ENCODE measurements around the gene PTAFR. TPM values are rescaled to one million over a fixed set of nuclear protein-coding genes. Genes with fewer than 3 reads are reported as not detected.
A peak's percentile ranks its signal among the peaks of the same experiment; 100 is the strongest.

Gene PTAFR
- total and polyA plus RNA-seq, 2 of the 4 experiments (the other 2 are of a cell fraction): 0.17 to 0.18 TPM

DNA sequence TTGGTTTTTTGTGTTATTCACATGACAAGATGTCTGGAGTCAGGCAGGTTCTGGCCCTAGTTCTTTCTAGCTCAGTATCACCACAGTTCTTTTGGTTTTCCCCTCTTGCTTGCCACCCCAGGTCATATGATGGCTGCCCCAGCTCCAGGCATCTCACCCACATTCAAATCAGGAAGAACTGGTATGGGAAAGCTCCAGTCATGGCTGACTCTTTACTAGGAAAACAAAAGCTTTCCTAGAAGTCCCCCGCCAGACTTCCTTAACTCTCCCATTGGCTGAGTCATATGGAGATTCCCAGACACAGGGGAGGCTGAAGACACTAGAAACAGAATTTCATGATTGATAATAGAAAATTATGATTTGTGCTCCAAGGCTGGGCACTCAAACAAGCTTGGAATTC lies 65.9 kb downstream of the PTAFR start:
- intact Hi-C loops (cut with micrococcal nuclease) (no loop called here), dilution Hi-C loops (cut with HindIII; ENCODE audit: low sequenced_read_pairs, unreplicated experiment) (no loop called here), in situ Hi-C loops (cut with MboI; ENCODE audit: low sequenced_read_pairs) (no loop called here)
- Histone ChIP-seq H4K91ac (ENCODE audit: insufficient read depth, low read depth, low read length) (no peak overlapping the region), H4K20me1 (ENCODE audit: insufficient read depth, low read length) (no peaks in the 10 kb centered on the region), H3K36me3 (ENCODE audit: control insufficient read depth, insufficient read depth, low read length) (no peaks in the 10 kb centered on the region), H3K18ac (ENCODE audit: low read depth, low read length) (no peak overlapping the region), H3K4me3 (ENCODE audit: insufficient read depth, low read depth, low read length) (no peak overlapping the region), H2BK15ac (ENCODE audit: low read depth, low read length) (peak overlapping the region; percentile 29; the same call in 1 of the 3 replicates), H3K9ac (ENCODE audit: low read depth, low read length) (no peak overlapping the region), H3K79me1 (ENCODE audit: low read depth in 1 of 2, low read length in 2 of 2) (no peaks in the 10 kb centered on the region), H3K4me2 (ENCODE audit: low read depth, low read length) (no peak overlapping the region), H2AK9ac (replicated peaks; ENCODE audit: low read depth, low read length, poor library complexity) (no peak overlapping the region), H3K4me1 (ENCODE audit: control insufficient read depth, insufficient read depth, low read length) (peaks cover 5% of the 10 kb centered on the region; the same call in 1 of the 2 replicates), H2BK5ac (ENCODE audit: low read depth, low read length, poor library complexity, severe bottlenecking) (no peak overlapping the region), H3K4ac (ENCODE audit: low read depth, low read length) (peak overlapping the region; percentile 64; the same call in 1 of the 2 replicates), H3K27ac (ENCODE audit: insufficient read depth, low read length) (no peak overlapping the region), H4K8ac (ENCODE audit: low read depth in 2 of 2, low read length in 2 of 2) (peak overlapping the region; percentile 31 to 71; a peak in 2 of 4 replicates), H3K23ac (ENCODE audit: low read depth, low read length) (0 out of 2 replicates have a peak overlapping the region, but pooled peaks have one; percentile 46), H3K14ac (replicated peaks; ENCODE audit: low read depth, low read length) (peak overlapping the region; percentile 76; the same call in 1 of the 2 replicates), H2AFZ (replicated peaks; ENCODE audit: low read length, poor library complexity) (peak overlapping the region; percentile 75), H2BK20ac (ENCODE audit: low read depth, low read length) (peak overlapping the region; percentile 80), H3K56ac (ENCODE audit: extremely low read depth, insufficient read depth, low read length) (no peak overlapping the region), H3K27me3 (ENCODE audit: control insufficient read depth, insufficient read depth, low read length) (no peaks in the 10 kb centered on the region), H2BK120ac (ENCODE audit: low read depth, low read length) (peak overlapping the region; percentile 29; the same call in 1 of the 2 replicates), H3K9me1 (ENCODE audit: insufficient read depth, low read length) (peaks cover 3% of the 10 kb centered on the region), H4K5ac (ENCODE audit: low read depth, low read length) (no peak overlapping the region), H2AK5ac (ENCODE audit: low read depth, low read length) (peak overlapping the region; percentile 53), H3K9me3 (ENCODE audit: control insufficient read depth, insufficient read depth, low read length) (no peaks in the 10 kb centered on the region)
- no CpG with 5 or more reads among the region's 1 CpG for WGBS, 2 experiments (ENCODE audit: extremely low coverage in 2 of 2, insufficient read length in 1 of 2)
- POLR2A ChIA-PET (ENCODE audit: unreplicated experiment): no interaction called here
- DNase-seq: peak; percentile 58
- BruUV-seq (replicated peaks): no TSS peak
- TF ChIP-seq CEBPB (IDR thresholded peaks at IDR 0.05; ENCODE audit: low read depth, low read length): no peak
- no peak for TF ChIP-seq MAZ (IDR thresholded peaks at IDR 0.05; ENCODE audit: borderline replicate concordance, low read depth, low read length)
- TF ChIP-seq, protein P1, sequence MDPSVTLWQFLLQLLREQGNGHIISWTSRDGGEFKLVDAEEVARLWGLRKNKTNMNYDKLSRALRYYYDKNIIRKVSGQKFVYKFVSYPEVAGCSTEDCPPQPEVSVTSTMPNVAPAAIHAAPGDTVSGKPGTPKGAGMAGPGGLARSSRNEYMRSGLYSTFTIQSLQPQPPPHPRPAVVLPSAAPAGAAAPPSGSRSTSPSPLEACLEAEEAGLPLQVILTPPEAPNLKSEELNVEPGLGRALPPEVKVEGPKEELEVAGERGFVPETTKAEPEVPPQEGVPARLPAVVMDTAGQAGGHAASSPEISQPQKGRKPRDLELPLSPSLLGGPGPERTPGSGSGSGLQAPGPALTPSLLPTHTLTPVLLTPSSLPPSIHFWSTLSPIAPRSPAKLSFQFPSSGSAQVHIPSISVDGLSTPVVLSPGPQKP (IDR thresholded peaks at IDR 0.05; ENCODE audit: borderline replicate concordance, low read depth, low read length): no peak
- CTCF ChIA-PET: no interaction called here
- no peak for ATAC-seq (ENCODE audit: low read depth)
